Ishikawa (cell line): Measurements from ENCODE around the gene BANP.

ENCODE experiments used
- CEBPB ChIP-seq: IDR thresholded peaks from 2 replicates; pipeline ENCODE4 v1.6.1; 2012
- CREB1 ChIP-seq: IDR thresholded peaks from 2 replicates; pipeline ENCODE4 v1.6.1; 2012; ENCODE audit warnings: low read depth
- EGR1 ChIP-seq: IDR thresholded peaks from 2 replicates; pipeline ENCODE4 v1.6.1; 2012
- EP300 ChIP-seq: IDR thresholded peaks from 2 replicates; pipeline ENCODE4 v1.6.1; 2012; ENCODE audit warnings: borderline replicate concordance
- FOXM1 ChIP-seq: IDR thresholded peaks from 2 replicates; pipeline ENCODE4 v1.6.1; 2012; ENCODE audit warnings: low read depth, borderline replicate concordance
- NFIC ChIP-seq: IDR thresholded peaks from 2 replicates; pipeline ENCODE4 v1.6.1; 2012
- RAD21 ChIP-seq: IDR thresholded peaks from 2 replicates; pipeline ENCODE4 v1.6.1; 2012; ENCODE audit warnings: low read depth
- TAF1 ChIP-seq: IDR thresholded peaks from 2 replicates; pipeline ENCODE4 v1.6.1; 2012; ENCODE audit warnings: low read depth, mild to moderate bottlenecking
- TCF12 ChIP-seq: IDR thresholded peaks from 2 replicates; pipeline ENCODE4 v1.6.1; 2012; ENCODE audit warnings: low read depth
- TEAD4 ChIP-seq: IDR thresholded peaks from 2 replicates; pipeline ENCODE4 v1.6.1; 2012
- ZBTB7A ChIP-seq: IDR thresholded peaks from 2 replicates; pipeline ENCODE4 v1.6.1; 2012; ENCODE audit warnings: low read depth
- TF ChIP-seq, protein P1 (sequence below): IDR thresholded peaks from 2 replicates; pipeline ENCODE4 v1.6.1; 2012
- TF ChIP-seq, protein P2 (sequence below): IDR thresholded peaks from 2 replicates; pipeline ENCODE4 v1.6.1; 2012; ENCODE audit warnings: low read depth, mild to moderate bottlenecking
- TF ChIP-seq, protein P3 (sequence below): IDR thresholded peaks from 2 replicates; pipeline ENCODE4 v1.6.1; 2012

BANP gene

DNA sequence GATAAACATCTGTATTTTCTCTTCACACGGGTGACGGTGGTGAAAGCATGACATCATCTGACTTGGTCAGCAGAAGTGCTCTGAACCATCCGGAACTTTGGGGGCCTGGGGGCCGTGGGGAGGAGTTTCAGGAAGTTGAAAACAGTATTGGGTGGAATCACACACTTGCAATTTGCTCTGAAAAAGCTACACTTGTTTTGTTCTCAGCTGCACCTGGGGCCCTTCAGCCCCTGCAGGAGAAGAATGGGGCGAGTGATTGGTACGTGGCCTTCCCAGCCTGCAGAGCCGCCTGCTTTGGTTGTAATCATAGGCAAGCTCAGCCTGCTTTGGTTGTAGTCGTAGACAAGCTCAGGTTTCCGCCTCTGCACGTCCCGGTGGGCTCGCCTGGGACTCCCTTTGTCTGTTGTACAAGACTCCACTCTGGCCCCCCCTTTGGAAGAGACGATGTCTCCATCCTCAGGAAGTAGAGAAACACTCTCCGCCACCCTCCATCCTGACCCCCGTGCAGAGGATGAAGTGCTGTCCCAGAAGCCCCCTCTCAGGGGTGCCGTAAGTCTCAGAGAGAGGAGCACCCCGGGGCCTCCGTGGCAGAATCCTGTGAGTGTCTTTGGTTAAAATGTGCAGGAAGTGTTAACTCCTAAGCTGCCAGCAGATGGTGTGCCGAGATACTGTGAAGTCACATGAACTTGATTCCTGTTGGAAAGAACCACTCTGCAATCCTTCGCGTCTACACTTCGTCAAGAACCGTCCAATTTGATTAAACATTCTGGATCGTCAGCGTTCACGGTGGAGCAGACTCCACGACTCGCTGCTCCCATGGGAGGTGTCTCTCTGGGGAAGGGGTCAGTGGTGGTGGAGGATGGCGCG lies 5.4 kb downstream of the BANP start:
- TF ChIP-seq CREB1 (no peak), ZBTB7A (no peak), EP300 (no peak), RAD21 (no peak), FOXM1 (no peak), NFIC (no peak)
- TF ChIP-seq, protein P1, sequence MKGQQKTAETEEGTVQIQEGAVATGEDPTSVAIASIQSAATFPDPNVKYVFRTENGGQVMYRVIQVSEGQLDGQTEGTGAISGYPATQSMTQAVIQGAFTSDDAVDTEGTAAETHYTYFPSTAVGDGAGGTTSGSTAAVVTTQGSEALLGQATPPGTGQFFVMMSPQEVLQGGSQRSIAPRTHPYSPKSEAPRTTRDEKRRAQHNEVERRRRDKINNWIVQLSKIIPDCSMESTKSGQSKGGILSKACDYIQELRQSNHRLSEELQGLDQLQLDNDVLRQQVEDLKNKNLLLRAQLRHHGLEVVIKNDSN: no peak
- TF ChIP-seq, protein P2, sequence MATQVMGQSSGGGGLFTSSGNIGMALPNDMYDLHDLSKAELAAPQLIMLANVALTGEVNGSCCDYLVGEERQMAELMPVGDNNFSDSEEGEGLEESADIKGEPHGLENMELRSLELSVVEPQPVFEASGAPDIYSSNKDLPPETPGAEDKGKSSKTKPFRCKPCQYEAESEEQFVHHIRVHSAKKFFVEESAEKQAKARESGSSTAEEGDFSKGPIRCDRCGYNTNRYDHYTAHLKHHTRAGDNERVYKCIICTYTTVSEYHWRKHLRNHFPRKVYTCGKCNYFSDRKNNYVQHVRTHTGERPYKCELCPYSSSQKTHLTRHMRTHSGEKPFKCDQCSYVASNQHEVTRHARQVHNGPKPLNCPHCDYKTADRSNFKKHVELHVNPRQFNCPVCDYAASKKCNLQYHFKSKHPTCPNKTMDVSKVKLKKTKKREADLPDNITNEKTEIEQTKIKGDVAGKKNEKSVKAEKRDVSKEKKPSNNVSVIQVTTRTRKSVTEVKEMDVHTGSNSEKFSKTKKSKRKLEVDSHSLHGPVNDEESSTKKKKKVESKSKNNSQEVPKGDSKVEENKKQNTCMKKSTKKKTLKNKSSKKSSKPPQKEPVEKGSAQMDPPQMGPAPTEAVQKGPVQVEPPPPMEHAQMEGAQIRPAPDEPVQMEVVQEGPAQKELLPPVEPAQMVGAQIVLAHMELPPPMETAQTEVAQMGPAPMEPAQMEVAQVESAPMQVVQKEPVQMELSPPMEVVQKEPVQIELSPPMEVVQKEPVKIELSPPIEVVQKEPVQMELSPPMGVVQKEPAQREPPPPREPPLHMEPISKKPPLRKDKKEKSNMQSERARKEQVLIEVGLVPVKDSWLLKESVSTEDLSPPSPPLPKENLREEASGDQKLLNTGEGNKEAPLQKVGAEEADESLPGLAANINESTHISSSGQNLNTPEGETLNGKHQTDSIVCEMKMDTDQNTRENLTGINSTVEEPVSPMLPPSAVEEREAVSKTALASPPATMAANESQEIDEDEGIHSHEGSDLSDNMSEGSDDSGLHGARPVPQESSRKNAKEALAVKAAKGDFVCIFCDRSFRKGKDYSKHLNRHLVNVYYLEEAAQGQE: no peak

DNA sequence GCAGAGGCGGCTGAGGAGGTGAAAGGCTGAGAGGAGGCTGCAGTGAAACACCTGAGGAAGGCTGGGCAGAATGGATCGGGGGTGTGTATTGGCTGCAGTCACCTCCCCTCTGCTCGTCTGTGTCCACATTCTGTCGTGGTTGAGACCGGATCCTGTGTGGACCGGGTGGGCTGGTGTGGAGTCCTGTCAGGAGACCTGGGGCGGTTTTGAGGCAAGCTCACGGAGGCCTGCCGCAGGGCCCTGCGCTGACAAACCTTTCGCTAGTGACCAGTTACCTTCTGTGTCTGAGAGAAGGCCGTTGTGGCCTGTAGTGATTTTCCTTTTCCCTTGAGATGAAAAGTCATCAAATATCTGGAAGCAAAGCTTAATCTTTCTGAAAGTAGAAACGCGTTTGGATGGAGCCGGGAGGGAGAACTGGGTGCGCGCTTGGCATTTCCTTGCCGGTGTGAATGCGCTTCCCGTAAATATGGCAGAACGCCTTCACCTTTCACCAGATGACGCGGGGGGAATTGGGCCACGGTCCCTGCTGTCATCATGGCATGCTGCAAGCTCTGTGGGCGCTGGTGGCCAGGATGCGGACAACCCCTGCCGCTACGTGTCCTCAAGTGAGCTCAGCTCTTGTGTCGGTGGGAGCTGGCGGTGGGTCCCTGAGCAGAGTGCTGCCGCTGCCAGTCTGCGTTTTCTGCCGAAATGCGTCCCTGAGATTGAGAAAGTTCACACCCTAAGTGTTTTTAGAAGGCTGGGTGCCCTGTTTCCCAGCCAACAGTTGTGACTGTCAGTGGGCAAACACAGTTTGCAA lies 6.3 kb downstream of the BANP start:
- TF ChIP-seq, protein P1: no peak
- no peak for TF ChIP-seq ZBTB7A
- no peak for TF ChIP-seq TCF12
- no peak for TF ChIP-seq EGR1
- TF ChIP-seq, protein P3, sequence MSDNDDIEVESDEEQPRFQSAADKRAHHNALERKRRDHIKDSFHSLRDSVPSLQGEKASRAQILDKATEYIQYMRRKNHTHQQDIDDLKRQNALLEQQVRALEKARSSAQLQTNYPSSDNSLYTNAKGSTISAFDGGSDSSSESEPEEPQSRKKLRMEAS: no peak
- no peak for TF ChIP-seq TAF1
- no peak for TF ChIP-seq CREB1
- TF ChIP-seq FOXM1: no peak
- no peak for TF ChIP-seq RAD21
- TF ChIP-seq, protein P2: no peak
- TF ChIP-seq TEAD4: no peak
- TF ChIP-seq NFIC: no peak
- TF ChIP-seq CEBPB: no peak

DNA sequence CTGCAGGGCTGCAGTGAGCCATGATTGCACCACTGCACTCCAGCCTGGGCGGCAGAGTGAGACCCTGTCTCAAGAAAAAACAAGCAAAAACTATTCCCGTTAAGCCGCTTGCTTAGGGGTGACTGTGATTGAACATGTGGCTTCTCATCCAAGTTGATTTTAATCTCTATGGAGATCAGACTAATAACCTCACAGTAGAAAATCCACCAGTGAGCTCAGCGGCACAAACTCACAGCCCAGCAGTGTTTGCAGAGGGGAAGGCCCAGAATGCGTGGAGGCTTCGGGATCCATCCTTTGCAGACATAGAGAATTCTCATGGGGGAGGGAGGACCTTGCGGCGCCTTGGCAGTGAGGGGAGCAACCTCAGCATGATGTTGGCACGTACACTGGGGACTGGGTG lies 7.4 kb downstream of the BANP start:
- TF ChIP-seq, protein P1: no peak
- TF ChIP-seq, protein P2: no peak
- TF ChIP-seq CEBPB (no peak), TAF1 (no peak), EGR1 (no peak), RAD21 (no peak), FOXM1 (no peak)
- TF ChIP-seq, protein P3: no peak
